Activated effector memory CD4-positive, alpha-beta T cell treated with anti-CD3 and anti-CD28 coated beads, Interleukin-2, amount 50 U/mL, for 16 hours (primary cell): ENCODE measurements around the gene HCK.

ENCODE experiments used
- DNase-seq: peaks from one replicate; pipeline ENCODE4 v3.0.0-alpha.2; 2020

The HCK gene

GRCh38 chr20:32132911-32133549 is 81.0 kb downstream of the HCK start:
- DNase-seq: no peak

- DNase-seq: no peak
Measured at GRCh38 chr20:32134026-32134425, 82.0 kb downstream of the HCK start.

- no peak for DNase-seq
Measured at GRCh38 chr20:32135983-32136515, 84.0 kb downstream of the HCK start.

GRCh38 chr20:32138921-32139320 is 86.9 kb downstream of the HCK start:
- no peak for DNase-seq

- DNase-seq: no peak
Measured at GRCh38 chr20:32139947-32140346, 87.9 kb downstream of the HCK start.

- DNase-seq: no peak
Measured at GRCh38 chr20:32140603-32141002, 88.6 kb downstream of the HCK start.

- DNase-seq: no peak
Measured at GRCh38 chr20:32141465-32141980, 89.5 kb downstream of the HCK start.

GRCh38 chr20:32142088-32142487 is 90.0 kb downstream of the HCK start:
- no peak for DNase-seq

GRCh38 chr20:32142991-32143390 is 90.9 kb downstream of the HCK start:
- no peak for DNase-seq

- DNase-seq: no peak
Measured at GRCh38 chr20:32144898-32145662, 93.0 kb downstream of the HCK start.

GRCh38 chr20:32149566-32150170 is 97.6 kb downstream of the HCK start:
- DNase-seq: no peak

- no peak for DNase-seq
Measured at GRCh38 chr20:32150291-32150848, 98.3 kb downstream of the HCK start.
